Measurements from ENCODE around the gene GALNT17.

Gene GALNT17

DNA sequence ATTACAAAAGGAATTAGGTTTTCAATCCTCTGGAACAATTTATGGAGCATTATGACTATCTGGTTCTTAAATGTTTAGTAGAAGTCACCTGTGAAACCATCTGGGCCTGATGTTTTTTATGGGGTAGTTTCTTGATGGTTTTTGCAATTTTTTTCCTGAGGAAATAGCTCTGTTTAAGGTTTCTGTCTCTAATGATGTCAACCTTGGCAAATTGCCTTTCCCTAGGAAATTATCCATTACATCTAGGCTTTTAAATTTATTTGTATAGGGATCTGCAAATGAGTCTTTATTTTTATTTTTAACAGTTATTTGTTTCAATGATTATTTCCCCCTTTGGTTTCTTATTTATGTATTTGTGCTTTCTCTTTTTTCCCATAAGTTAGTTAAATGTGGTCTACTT lies 222.8 kb downstream of the GALNT17 start:
- DNase-seq (ENCODE audit: low spot score): no peak
- CTCF ChIA-PET: no interaction called here
- POLR2A ChIA-PET (ENCODE audit: low non-redundant PET): no interaction called here
- TF ChIP-seq CTCF (conservative IDR thresholded peaks at IDR 0.05; ENCODE audit: low read depth): no peak
- no peak overlapping the region for H3K27ac ChIP-seq

- TF ChIP-seq CTCF (conservative IDR thresholded peaks at IDR 0.05; ENCODE audit: low read depth): no peak
- POLR2A ChIA-PET (ENCODE audit: low non-redundant PET): no interaction called here
- DNase-seq (ENCODE audit: low spot score): no peak
- CTCF ChIA-PET: no interaction called here
- no peak overlapping the region for H3K27ac ChIP-seq
These were observed 229.6 kb downstream of the GALNT17 start for GRCh38 chr7:71361451-71362032.

DNA sequence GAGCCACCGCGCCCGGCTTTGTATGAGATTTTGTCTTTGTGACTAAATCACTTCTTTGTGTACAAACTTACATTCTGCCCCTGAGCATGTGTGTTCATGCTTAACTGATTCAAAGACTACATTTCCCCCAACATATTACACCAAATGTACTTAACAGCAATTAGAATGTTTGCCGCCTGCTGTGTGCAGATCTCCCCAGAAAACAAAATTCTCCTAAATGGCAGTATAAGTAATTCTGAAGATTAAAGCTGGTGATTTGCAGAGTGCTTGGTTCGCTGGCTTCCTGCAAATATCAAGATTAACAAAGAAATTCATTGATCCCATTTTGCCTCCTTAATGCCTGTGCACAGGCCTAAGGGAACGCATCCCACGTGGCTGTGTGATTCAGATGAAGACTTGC lies 230.3 kb downstream of the GALNT17 start:
- no peak overlapping the region for H3K27ac ChIP-seq
- CTCF ChIA-PET: no interaction called here
- POLR2A ChIA-PET (ENCODE audit: low non-redundant PET): no interaction called here
- DNase-seq (ENCODE audit: low spot score): no peak
- no peak for TF ChIP-seq CTCF (conservative IDR thresholded peaks at IDR 0.05; ENCODE audit: low read depth)

GRCh38 chr7:71363223-71363622 lies 231.3 kb downstream of the GALNT17 start:
- H3K27ac ChIP-seq: no peak overlapping the region
- POLR2A ChIA-PET (ENCODE audit: low non-redundant PET): no interaction called here
- TF ChIP-seq CTCF (conservative IDR thresholded peaks at IDR 0.05; ENCODE audit: low read depth): no peak
- CTCF ChIA-PET: no interaction called here
- DNase-seq (ENCODE audit: low spot score): no peak

GRCh38 chr7:71363627-71364026 lies 231.7 kb downstream of the GALNT17 start:
- CTCF ChIA-PET: no interaction called here

DNA sequence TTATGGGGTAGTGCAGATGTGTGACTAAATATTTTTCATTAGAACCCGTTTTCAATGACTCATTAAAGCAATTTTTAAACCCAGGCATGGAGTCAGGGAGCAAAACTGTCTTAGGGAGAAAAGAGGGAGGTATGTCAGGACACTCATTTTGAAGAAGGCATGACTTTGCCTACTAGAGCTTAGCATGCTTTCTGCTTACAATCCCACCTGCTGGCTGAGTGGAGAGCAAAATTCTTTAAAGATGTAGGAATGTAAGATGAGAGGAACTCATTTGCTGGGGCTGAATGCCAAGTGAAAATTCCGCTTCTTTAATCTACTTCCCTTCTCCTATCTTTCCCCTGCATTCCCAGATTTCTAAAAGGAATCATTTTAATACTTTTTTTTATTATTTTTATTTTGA lies 232.6 kb downstream of the GALNT17 start:
- no peak for TF ChIP-seq CTCF (conservative IDR thresholded peaks at IDR 0.05; ENCODE audit: low read depth)
- ChIA-PET POLR2A (ENCODE audit: low non-redundant PET) (no interaction called here), CTCF (no interaction called here)
- no peak overlapping the region for H3K27ac ChIP-seq
- DNase-seq (ENCODE audit: low spot score): no peak

More at GRCh38 chr7:71363627-71364026, 231.7 kb downstream of the GALNT17 start:
- POLR2A ChIA-PET (ENCODE audit: low non-redundant PET): no interaction called here
- no peak overlapping the region for H3K27ac ChIP-seq
- DNase-seq (ENCODE audit: low spot score): no peak
- TF ChIP-seq CTCF (conservative IDR thresholded peaks at IDR 0.05; ENCODE audit: low read depth): no peak

DNA sequence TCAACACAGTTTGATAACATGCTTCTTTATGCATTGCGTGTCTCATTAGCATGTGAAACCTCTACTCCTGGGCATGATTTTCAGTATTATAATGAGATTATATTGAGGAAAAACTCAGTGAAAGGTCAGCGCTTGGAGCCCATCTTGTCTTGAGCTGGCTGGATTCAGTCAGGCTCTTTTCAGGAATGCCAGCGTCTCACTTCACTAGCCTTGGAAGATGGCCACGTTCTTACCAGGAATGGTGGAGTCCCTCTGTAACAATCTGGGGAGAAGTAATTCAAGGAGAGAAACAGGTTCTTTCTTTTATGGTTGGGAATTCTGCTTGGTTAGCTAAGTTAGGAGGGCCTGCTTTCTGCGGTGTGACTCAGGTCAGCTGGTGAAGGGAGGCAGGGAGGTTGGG lies 241.0 kb downstream of the GALNT17 start:
- DNase-seq (ENCODE audit: low spot score): no peak
- H3K27ac ChIP-seq: no peak overlapping the region
- CTCF ChIA-PET: no interaction called here
- TF ChIP-seq CTCF (conservative IDR thresholded peaks at IDR 0.05; ENCODE audit: low read depth): no peak
- POLR2A ChIA-PET (ENCODE audit: low non-redundant PET): no interaction called here

Measured in RWPE1 (cell line).